ENCODE measurements around the gene KIAA1958.

DNA sequence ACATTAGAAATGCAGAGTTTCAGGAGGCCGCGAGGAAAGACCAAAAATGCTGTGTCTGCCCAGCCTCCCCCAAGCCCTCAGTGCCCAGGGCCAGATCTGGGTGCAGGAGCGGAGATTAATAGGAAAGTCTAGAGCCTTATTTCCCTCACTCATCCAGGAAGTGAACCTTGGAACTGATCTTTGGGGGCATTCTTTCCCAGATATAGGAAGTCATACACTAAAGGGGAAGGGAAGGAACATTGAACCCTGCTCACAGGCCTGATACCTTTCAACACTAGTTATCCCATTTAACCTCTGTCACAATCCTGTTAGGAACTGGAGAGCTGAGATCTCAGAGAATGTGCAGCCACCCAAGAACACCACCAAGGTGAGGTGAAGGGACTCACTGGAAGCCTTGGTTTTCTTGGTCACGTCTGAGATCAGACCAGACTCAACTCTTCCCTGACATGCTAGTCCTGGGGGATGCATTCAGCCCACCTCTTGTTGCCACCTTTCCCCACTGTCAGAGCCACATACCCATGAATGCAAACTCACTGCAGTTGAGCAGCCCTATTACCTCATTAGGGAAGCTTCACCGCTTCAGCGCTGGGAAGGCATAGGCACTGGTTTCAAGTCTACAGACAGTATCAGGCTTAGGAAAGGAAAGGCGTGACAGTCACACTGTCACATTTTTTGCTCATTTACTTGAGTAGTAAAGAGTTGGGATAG is 95.0 kb downstream of the KIAA1958 start:
- no peak for TF ChIP-seq POLR2A (IDR thresholded peaks at IDR 0.05)
- no peak for TF ChIP-seq CTCF (IDR thresholded peaks at IDR 0.05)

Data from esophagus squamous epithelium (tissue), 4 donors.